ENCODE measurements around the gene WDR33.

The WDR33 gene

DNA sequence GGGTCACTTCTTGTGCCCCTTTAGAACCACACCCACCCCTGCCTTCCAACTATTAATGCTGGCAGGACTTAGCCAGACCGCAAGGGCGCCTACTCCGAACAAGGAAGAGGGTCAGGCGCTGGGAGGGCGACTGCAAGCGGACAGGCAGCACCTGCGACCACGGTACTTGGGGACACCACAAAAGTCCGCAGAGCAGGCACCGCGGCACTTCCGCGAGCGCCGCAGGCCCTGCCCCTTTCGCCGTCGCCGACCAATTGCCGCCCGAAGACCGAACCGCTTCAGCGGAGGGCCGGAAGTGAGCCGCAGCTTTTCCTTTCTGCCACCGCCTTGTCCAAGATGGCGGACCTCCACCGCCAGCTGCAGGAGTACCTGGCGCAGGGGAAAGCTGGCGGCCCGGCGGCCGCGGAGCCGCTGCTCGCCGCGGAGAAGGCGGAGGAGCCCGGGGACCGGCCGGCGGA, 109.7 kb downstream of the WDR33 start, which contains the start of gene SFT2D3:
Gene SFT2D3 (plus strand): TSS at position 305 of the 458 bp plus-strand sequence. CDS start 32 bp downstream, at position 337.
- TF ChIP-seq POLR2AphosphoS5 (IDR thresholded peaks at IDR 0.05; ENCODE audit: low read depth, low read length) (peak; percentile 94), POU2F2 (IDR thresholded peaks at IDR 0.05; ENCODE audit: low read depth, low read length) (peak; percentile 71; the same call in 1 of the 2 replicates), SPI1 (IDR thresholded peaks at IDR 0.05; ENCODE audit: low read depth, low read length) (peak; percentile 46), PAX5 (IDR thresholded peaks at IDR 0.05; ENCODE audit: insufficient read depth, low read length, severe bottlenecking) (peak; percentile 49), TAF1 (IDR thresholded peaks at IDR 0.05; ENCODE audit: low read depth, low read length) (peak; percentile 95), POLR2A (IDR thresholded peaks at IDR 0.05; ENCODE audit: low read depth, low read length) (peak; percentile 98)
- peak; percentile 98 for FAIRE-seq
- peak; percentile 91 for DNase-seq (ENCODE audit: insufficient read length, low spot score)

DNA sequence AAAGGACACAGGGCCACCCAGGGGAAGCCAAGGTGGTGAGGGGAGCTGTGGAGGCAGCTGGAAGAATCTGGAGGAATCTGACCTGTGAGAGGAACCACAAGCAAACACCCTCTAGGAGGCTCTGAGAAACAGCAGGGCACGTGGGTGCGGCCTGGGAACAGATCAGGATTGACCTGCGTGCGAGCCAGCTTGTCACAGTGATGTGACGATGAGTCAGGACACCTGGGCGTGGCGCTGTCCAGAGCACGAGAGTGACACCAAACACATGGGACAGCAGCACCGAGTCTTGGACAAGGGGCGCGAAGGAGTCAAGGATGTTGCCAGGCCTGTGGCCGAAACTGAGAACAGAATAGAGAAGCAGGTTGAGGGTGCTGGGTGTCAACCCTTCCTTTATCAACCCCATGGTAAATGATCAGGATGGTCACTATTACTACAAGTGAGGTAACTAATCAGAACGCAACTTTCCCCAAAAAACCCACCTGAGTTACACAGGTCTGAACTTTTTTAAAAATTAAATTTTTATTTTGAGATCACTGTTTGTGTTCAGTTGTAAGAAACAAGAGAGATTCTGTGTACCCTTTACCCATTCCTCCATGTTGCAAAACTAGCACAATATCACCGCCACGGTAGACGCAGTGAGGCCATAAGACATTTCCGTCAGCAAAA, 110.3 kb downstream of the WDR33 start:
- DNase-seq (ENCODE audit: insufficient read length, low spot score), result peak; percentile 67
- peak; percentile 94 for FAIRE-seq
- TF ChIP-seq POLR2AphosphoS5 (IDR thresholded peaks at IDR 0.05; ENCODE audit: low read depth, low read length), result no peak
- TF ChIP-seq POLR2A (IDR thresholded peaks at IDR 0.05; ENCODE audit: low read depth, low read length), result no peak
- 0 out of 2 replicates have a peak, but pooled peaks have one; percentile 26 for TF ChIP-seq TAF1 (IDR thresholded peaks at IDR 0.05; ENCODE audit: low read depth, low read length)
- TF ChIP-seq SPI1 (IDR thresholded peaks at IDR 0.05; ENCODE audit: low read depth, low read length), result peak; percentile 77
- 0 out of 2 replicates have a peak, but pooled peaks have one; percentile 9 for TF ChIP-seq POU2F2 (IDR thresholded peaks at IDR 0.05; ENCODE audit: low read depth, low read length)

DNA sequence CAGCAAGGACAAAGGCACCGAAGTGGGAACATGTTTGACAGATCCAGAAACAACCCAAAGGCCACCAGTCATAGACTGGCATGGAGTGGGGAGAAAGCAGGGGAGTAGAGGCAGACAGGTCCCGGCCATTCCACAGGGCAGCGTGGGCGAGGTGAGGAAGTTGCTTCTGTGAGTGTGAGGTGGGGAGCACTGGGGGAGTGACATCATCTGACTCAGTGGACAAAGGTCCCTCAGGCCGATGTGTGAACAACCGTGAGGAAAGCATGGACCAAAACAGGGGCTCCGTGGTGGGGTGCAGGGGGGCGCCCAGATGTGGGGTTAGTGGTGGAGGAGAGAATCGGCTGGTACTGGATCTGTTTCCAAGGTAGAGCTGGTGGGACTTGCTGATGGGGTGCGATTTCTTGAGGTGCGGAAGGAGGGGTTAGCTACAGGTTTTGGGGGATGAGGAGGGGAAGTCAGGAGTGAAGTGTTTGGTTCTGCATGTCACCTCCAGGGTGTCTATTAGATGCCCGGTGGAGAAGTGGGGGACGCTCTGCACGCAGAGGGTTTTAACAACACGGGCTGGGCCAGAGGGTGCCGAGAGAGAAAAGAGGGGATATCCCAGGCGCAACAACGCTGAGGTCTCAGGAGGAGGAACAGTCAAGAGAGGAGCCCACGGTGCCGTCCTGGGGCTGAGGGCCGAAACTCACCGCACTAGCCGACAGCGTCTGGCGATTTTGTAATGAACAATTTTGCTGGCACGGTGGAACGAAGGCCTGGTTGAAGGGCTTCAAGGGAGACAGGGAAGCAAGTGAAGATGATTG, 112.2 kb downstream of the WDR33 start:
- DNase-seq (ENCODE audit: insufficient read length, low spot score) (no peak), FAIRE-seq (no peak)
- TF ChIP-seq POLR2A (IDR thresholded peaks at IDR 0.05; ENCODE audit: low read depth, low read length) (no peak), SPI1 (IDR thresholded peaks at IDR 0.05; ENCODE audit: low read depth, low read length) (no peak), POU2F2 (IDR thresholded peaks at IDR 0.05; ENCODE audit: low read depth, low read length) (no peak), TAF1 (IDR thresholded peaks at IDR 0.05; ENCODE audit: low read depth, low read length) (no peak), POLR2AphosphoS5 (IDR thresholded peaks at IDR 0.05; ENCODE audit: low read depth, low read length) (no peak), PAX5 (IDR thresholded peaks at IDR 0.05; ENCODE audit: insufficient read depth, low read length, severe bottlenecking) (no peak)

DNA sequence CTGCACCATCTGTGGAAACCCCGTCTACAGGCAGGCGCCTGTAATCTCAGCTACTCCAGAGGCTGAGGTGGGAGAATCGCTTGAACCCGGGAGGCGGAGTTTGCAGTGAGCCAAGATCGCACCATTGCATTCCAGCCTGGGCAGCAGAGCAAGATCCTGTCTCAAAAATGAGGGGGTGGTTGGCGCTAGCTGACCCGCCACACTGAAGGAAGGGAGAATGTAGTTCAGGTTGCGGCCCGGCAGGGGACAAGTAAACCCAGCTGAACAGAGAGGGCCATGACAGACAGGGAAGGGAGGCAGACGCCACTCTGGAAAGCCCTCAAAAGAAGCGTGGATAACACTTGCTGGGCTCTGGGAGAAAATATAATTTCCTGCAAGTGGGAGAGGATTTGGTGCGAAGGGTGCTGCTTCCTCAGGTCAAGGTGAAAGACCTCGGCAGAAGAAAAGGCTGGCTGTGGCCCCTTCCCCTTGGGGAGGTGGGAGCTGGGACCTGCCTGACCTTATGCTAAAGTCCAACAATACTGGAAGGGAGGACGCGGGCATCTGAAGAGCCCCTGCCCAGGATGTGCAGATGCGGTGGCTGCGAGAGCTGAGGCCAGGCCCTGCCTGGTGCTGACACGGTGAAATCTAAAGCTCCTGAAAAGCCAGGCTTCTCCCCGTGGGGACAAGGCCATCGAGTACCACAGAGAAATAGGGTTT, 113.3 kb downstream of the WDR33 start:
- DNase-seq (ENCODE audit: insufficient read length, low spot score) (no peak), FAIRE-seq (no peak)
- TF ChIP-seq POLR2AphosphoS5 (IDR thresholded peaks at IDR 0.05; ENCODE audit: low read depth, low read length) (no peak), PAX5 (IDR thresholded peaks at IDR 0.05; ENCODE audit: insufficient read depth, low read length, severe bottlenecking) (no peak), TAF1 (IDR thresholded peaks at IDR 0.05; ENCODE audit: low read depth, low read length) (no peak), POU2F2 (IDR thresholded peaks at IDR 0.05; ENCODE audit: low read depth, low read length) (no peak), POLR2A (IDR thresholded peaks at IDR 0.05; ENCODE audit: low read depth, low read length) (no peak), SPI1 (IDR thresholded peaks at IDR 0.05; ENCODE audit: low read depth, low read length) (no peak)

DNA sequence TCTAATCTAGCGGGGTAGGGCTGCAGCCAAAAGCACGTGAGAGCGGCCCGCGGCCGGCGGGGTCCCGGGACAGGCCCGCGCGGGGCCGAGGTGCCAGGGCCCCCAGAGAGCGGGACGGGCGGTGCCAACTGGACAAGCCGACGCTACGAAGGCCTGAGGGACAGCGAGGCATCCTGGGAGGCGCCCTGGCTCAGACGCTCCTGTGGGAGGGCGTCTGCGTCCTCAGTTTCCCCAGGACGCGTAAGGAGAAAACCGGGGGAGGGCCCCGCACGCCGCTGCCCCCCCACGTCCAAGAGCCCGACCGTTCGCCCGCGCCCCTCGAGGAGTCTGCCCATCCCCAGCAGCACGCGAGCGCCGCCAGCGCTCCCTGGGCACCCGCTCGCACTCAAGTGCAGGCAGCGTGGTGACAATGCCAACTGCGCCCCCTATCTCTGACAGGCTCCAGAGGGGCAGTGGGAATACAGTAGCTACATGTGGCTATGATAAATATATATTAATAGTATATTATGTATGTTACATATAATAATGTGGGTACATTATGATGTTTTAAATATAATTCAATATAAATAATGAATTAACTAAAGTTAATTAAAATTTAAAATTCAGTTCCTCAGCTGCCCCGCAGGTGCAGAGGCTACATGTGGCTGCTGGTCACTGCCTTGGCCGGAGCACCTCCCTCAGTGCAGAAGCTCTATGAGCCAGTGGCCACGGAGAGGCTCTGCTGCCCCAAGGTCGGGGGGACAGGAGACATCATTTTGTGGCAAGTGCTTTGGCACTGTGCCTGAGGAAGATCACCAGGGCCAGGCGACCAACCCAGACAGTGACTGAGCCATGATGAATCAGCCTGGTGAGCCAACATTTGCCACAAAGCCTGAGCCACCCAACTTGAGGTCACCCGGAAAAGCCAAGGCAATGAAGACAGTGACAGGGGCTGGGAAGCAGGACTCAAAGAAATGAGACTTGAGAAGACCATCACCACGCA, 115.2 kb downstream of the WDR33 start:
- no peak for FAIRE-seq
- TF ChIP-seq SPI1 (IDR thresholded peaks at IDR 0.05; ENCODE audit: low read depth, low read length), result no peak
- no peak for TF ChIP-seq POU2F2 (IDR thresholded peaks at IDR 0.05; ENCODE audit: low read depth, low read length)
- TF ChIP-seq TAF1 (IDR thresholded peaks at IDR 0.05; ENCODE audit: low read depth, low read length), result no peak
- TF ChIP-seq PAX5 (IDR thresholded peaks at IDR 0.05; ENCODE audit: insufficient read depth, low read length, severe bottlenecking), result no peak
- no peak for TF ChIP-seq POLR2AphosphoS5 (IDR thresholded peaks at IDR 0.05; ENCODE audit: low read depth, low read length)
- TF ChIP-seq POLR2A (IDR thresholded peaks at IDR 0.05; ENCODE audit: low read depth, low read length), result no peak

DNA sequence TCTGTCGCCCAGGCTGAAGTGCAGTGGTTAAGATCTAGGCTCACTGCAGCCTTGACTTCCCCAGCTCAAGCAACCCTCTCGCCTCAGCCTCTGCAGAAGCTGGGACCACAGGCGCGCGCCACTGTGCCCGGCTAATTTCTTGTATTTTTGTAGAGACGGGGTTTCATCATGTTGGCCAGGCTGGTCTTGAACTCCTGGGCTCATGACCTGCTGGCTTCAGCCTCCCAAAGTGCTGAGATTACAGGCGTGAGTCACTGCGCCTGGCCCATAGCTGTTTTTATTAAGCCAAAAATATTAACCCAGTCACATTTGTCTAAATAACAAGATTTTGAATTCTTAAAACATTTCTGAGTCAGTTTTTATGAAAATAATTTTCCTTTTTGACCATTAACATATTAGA, 116.0 kb downstream of the WDR33 start:
- TF ChIP-seq TAF1 (IDR thresholded peaks at IDR 0.05; ENCODE audit: low read depth, low read length), result no peak
- TF ChIP-seq POLR2AphosphoS5 (IDR thresholded peaks at IDR 0.05; ENCODE audit: low read depth, low read length), result no peak
- no peak for TF ChIP-seq POU2F2 (IDR thresholded peaks at IDR 0.05; ENCODE audit: low read depth, low read length)
- no peak for TF ChIP-seq PAX5 (IDR thresholded peaks at IDR 0.05; ENCODE audit: insufficient read depth, low read length, severe bottlenecking)
- no peak for TF ChIP-seq SPI1 (IDR thresholded peaks at IDR 0.05; ENCODE audit: low read depth, low read length)
- TF ChIP-seq POLR2A (IDR thresholded peaks at IDR 0.05; ENCODE audit: low read depth, low read length), result no peak
- no peak for DNase-seq (ENCODE audit: insufficient read length, low spot score)
- FAIRE-seq, result no peak

More for the DNA sequence above, 115.2 kb downstream of the WDR33 start:
- no peak for DNase-seq (ENCODE audit: insufficient read length, low spot score)

DNA sequence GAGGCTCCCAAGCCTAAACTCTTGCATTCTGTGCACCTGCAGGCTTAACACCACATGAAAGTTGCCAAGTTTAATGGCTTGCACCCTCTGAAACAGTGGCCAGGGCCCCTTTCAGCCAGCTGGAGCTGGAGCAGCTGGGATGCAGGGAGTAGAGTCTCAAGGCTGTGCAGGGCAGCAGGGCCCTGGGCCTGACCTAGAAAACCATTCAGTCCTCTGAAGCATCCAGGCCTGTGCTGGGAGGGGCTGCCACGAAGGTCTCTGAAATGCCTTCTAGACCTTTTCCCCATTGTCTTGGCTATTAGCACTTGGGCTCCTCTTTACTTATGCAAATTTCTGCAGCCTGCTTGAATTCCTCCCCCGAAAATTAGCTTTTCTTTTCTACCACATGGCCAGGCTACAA, 120.3 kb downstream of the WDR33 start:
- DNase-seq (ENCODE audit: insufficient read length, low spot score), result no peak
- no peak for TF ChIP-seq SPI1 (IDR thresholded peaks at IDR 0.05; ENCODE audit: low read depth, low read length)
- no peak for TF ChIP-seq PAX5 (IDR thresholded peaks at IDR 0.05; ENCODE audit: insufficient read depth, low read length, severe bottlenecking)
- no peak for TF ChIP-seq POLR2AphosphoS5 (IDR thresholded peaks at IDR 0.05; ENCODE audit: low read depth, low read length)
- no peak for FAIRE-seq

DNA sequence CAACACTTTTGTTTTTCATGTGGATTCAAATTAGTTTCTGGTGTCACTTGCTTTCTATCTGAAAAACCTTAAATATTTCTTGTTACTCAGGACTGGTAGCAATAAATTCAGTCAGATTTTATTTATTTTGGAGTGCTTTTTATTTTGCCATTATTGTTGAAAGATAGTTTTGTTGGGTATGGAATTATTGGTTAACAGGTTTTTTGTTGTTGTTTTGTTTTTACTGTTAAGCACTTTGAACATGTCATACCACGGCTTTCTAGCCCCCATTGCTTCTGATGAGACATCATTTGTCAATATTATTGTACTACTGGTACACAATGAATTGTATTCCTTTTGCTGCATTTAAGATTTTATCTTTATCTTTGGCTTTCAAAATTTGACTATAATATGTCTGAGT, 122.6 kb downstream of the WDR33 start:
- no peak for TF ChIP-seq POLR2A (IDR thresholded peaks at IDR 0.05; ENCODE audit: low read depth, low read length)
- no peak for TF ChIP-seq SPI1 (IDR thresholded peaks at IDR 0.05; ENCODE audit: low read depth, low read length)
- no peak for TF ChIP-seq POU2F2 (IDR thresholded peaks at IDR 0.05; ENCODE audit: low read depth, low read length)
- TF ChIP-seq POLR2AphosphoS5 (IDR thresholded peaks at IDR 0.05; ENCODE audit: low read depth, low read length), result no peak
- TF ChIP-seq TAF1 (IDR thresholded peaks at IDR 0.05; ENCODE audit: low read depth, low read length), result no peak
- TF ChIP-seq PAX5 (IDR thresholded peaks at IDR 0.05; ENCODE audit: insufficient read depth, low read length, severe bottlenecking), result no peak

More for the DNA sequence above, 122.6 kb downstream of the WDR33 start:
- DNase-seq (ENCODE audit: insufficient read length, low spot score) (no peak), FAIRE-seq (no peak)
